ENCODE measurements around the gene NUDCD3.

NUDCD3 gene

DNA sequence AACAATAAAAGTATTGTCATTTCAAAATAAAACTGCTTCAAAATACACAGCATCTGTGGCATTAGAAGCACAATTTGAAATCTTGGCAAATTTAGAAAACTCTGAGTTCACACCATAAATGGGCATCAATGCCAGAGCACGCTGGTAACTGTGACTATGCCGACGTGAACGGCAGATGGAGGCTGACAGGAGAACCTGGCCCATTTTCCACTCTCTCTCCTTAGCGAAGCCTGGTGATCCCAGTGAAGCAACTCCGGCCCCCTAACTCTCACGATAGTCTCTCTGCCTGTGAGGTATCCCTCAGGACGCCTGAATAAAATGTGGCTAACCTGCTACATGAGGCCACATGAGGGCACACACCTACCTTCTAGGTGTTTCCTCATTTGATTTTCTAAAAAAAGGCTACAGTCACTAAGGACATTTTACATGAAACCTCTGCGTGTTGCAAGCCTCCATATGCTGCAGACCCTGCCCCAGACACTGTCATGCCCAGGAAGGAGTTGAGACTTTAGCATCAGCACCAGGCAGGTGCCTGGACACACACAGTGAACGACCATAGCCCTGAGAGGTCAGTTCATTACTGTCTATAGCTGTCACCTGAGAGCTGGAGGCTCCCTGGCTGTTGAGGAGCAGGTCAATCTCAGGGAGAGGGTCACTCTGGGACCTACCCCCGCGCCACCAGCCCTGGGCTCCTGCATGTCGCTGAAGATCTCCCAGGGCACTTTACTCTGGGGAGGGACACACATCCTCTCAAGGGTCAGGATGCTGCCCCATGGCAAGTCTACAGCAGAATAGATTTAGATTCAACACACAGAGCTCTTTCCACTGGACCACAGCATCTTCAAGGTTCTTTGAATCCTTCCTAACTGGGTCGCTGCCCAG, 102.1 kb downstream of the NUDCD3 start:
- ATAC-seq, result no peak
- TF ChIP-seq POU6F1 (CRISPR knock-in tag; IDR thresholded peaks at IDR 0.05; ENCODE audit: borderline replicate concordance, low read depth) (no peak), ZFP30 (CRISPR knock-in tag; IDR thresholded peaks at IDR 0.05) (no peak), ZFP3 (CRISPR knock-in tag; IDR thresholded peaks at IDR 0.05) (no peak), CSDC2 (CRISPR knock-in tag; IDR thresholded peaks at IDR 0.05) (no peak), RARB (CRISPR knock-in tag; IDR thresholded peaks at IDR 0.05) (no peak), GLIS3 (CRISPR knock-in tag; IDR thresholded peaks at IDR 0.05) (no peak), TCF4 (CRISPR knock-in tag; IDR thresholded peaks at IDR 0.05; ENCODE audit: borderline replicate concordance) (no peak), ZNF565 (CRISPR knock-in tag; conservative IDR thresholded peaks at IDR 0.05; ENCODE audit: low read depth) (no peak), ARNTL (CRISPR knock-in tag; IDR thresholded peaks at IDR 0.05; ENCODE audit: borderline replicate concordance, low read depth) (no peak)
- TF ChIP-seq, protein P1, sequence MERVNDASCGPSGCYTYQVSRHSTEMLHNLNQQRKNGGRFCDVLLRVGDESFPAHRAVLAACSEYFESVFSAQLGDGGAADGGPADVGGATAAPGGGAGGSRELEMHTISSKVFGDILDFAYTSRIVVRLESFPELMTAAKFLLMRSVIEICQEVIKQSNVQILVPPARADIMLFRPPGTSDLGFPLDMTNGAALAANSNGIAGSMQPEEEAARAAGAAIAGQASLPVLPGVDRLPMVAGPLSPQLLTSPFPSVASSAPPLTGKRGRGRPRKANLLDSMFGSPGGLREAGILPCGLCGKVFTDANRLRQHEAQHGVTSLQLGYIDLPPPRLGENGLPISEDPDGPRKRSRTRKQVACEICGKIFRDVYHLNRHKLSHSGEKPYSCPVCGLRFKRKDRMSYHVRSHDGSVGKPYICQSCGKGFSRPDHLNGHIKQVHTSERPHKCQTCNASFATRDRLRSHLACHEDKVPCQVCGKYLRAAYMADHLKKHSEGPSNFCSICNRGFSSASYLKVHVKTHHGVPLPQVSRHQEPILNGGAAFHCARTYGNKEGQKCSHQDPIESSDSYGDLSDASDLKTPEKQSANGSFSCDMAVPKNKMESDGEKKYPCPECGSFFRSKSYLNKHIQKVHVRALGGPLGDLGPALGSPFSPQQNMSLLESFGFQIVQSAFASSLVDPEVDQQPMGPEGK (CRISPR knock-in tag; IDR thresholded peaks at IDR 0.05; ENCODE audit: borderline replicate concordance), result no peak

- ATAC-seq, result no peak
- TF ChIP-seq TCF4 (CRISPR knock-in tag; IDR thresholded peaks at IDR 0.05; ENCODE audit: borderline replicate concordance) (no peak), ISL1 (CRISPR knock-in tag; IDR thresholded peaks at IDR 0.05) (no peak), ZNF565 (CRISPR knock-in tag; conservative IDR thresholded peaks at IDR 0.05; ENCODE audit: low read depth) (no peak), ZC3H10 (CRISPR knock-in tag; IDR thresholded peaks at IDR 0.05) (no peak), GLIS3 (CRISPR knock-in tag; IDR thresholded peaks at IDR 0.05) (no peak), ZFP3 (CRISPR knock-in tag; IDR thresholded peaks at IDR 0.05) (no peak), TOX (CRISPR knock-in tag; IDR thresholded peaks at IDR 0.05; ENCODE audit: borderline replicate concordance) (no peak), SNAI2 (CRISPR knock-in tag; IDR thresholded peaks at IDR 0.05) (no peak), CSDC2 (CRISPR knock-in tag; IDR thresholded peaks at IDR 0.05) (no peak), ZNF70 (CRISPR knock-in tag; IDR thresholded peaks at IDR 0.05) (no peak), RARB (CRISPR knock-in tag; IDR thresholded peaks at IDR 0.05) (no peak), ZNF8 (CRISPR knock-in tag; IDR thresholded peaks at IDR 0.05) (no peak), BACH2 (CRISPR knock-in tag; IDR thresholded peaks at IDR 0.05; ENCODE audit: borderline replicate concordance) (no peak)
- TF ChIP-seq, protein P2, sequence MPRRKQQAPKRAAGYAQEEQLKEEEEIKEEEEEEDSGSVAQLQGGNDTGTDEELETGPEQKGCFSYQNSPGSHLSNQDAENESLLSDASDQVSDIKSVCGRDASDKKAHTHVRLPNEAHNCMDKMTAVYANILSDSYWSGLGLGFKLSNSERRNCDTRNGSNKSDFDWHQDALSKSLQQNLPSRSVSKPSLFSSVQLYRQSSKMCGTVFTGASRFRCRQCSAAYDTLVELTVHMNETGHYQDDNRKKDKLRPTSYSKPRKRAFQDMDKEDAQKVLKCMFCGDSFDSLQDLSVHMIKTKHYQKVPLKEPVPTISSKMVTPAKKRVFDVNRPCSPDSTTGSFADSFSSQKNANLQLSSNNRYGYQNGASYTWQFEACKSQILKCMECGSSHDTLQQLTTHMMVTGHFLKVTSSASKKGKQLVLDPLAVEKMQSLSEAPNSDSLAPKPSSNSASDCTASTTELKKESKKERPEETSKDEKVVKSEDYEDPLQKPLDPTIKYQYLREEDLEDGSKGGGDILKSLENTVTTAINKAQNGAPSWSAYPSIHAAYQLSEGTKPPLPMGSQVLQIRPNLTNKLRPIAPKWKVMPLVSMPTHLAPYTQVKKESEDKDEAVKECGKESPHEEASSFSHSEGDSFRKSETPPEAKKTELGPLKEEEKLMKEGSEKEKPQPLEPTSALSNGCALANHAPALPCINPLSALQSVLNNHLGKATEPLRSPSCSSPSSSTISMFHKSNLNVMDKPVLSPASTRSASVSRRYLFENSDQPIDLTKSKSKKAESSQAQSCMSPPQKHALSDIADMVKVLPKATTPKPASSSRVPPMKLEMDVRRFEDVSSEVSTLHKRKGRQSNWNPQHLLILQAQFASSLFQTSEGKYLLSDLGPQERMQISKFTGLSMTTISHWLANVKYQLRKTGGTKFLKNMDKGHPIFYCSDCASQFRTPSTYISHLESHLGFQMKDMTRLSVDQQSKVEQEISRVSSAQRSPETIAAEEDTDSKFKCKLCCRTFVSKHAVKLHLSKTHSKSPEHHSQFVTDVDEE (CRISPR knock-in tag; IDR thresholded peaks at IDR 0.05), result no peak
- TF ChIP-seq, protein P1 (CRISPR knock-in tag; IDR thresholded peaks at IDR 0.05; ENCODE audit: borderline replicate concordance), result no peak
Measured at GRCh38 chr7:44387389-44387788, 103.1 kb downstream of the NUDCD3 start.

DNA sequence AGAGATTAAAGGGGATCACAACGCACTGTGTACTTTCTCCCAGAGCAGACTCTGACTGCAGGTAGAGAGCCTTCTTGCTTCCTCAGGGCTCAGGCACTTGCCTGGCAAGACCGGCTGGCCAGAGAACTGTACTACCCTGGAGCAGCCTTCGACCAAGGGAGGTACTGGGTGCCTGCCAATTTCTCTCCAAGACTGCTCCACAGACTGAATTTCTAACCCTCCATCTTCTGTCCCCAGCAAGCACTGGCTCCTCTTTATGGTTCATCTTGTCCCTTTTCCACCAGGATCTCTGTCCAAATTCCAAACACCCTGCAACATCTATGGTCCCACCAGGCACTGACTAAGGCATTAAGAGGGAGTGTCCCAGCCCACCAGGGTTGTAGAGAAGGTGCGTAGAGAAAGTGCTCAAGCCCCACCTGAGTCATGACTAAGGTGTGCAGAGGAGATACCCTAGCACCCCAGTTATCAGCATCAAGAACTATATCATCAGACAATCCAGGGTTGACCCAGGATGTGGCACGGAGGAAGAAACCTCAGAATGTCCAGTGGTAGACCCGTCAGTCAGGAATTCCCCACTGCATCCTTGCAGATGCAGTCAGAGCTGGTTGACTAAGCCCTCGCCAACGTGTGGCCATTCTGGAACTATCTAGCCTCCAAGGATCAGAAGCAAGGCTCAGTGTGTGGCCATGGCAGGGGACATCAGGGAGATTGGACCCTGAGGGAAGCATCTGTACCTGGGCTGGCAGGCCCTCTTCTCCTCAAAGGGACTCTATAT, 104.1 kb downstream of the NUDCD3 start:
- no peak for ATAC-seq
- TF ChIP-seq RARB (CRISPR knock-in tag; IDR thresholded peaks at IDR 0.05) (no peak), OSR1 (CRISPR knock-in tag; IDR thresholded peaks at IDR 0.05) (no peak), GLIS3 (CRISPR knock-in tag; IDR thresholded peaks at IDR 0.05) (no peak), ZC3H10 (CRISPR knock-in tag; IDR thresholded peaks at IDR 0.05) (no peak), ZFP3 (CRISPR knock-in tag; IDR thresholded peaks at IDR 0.05) (no peak), ZFP30 (CRISPR knock-in tag; IDR thresholded peaks at IDR 0.05) (no peak), POU6F1 (CRISPR knock-in tag; IDR thresholded peaks at IDR 0.05; ENCODE audit: borderline replicate concordance, low read depth) (no peak), TOX (CRISPR knock-in tag; IDR thresholded peaks at IDR 0.05; ENCODE audit: borderline replicate concordance) (no peak), ZNF70 (CRISPR knock-in tag; IDR thresholded peaks at IDR 0.05) (no peak), BACH2 (CRISPR knock-in tag; IDR thresholded peaks at IDR 0.05; ENCODE audit: borderline replicate concordance) (no peak), ISL1 (CRISPR knock-in tag; IDR thresholded peaks at IDR 0.05) (no peak)
- TF ChIP-seq, protein P3, sequence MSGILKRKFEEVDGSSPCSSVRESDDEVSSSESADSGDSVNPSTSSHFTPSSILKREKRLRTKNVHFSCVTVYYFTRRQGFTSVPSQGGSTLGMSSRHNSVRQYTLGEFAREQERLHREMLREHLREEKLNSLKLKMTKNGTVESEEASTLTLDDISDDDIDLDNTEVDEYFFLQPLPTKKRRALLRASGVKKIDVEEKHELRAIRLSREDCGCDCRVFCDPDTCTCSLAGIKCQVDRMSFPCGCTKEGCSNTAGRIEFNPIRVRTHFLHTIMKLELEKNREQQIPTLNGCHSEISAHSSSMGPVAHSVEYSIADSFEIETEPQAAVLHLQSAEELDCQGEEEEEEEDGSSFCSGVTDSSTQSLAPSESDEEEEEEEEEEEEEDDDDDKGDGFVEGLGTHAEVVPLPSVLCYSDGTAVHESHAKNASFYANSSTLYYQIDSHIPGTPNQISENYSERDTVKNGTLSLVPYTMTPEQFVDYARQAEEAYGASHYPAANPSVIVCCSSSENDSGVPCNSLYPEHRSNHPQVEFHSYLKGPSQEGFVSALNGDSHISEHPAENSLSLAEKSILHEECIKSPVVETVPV (CRISPR knock-in tag; IDR thresholded peaks at IDR 0.05), result no peak
- TF ChIP-seq, protein P1 (CRISPR knock-in tag; IDR thresholded peaks at IDR 0.05; ENCODE audit: borderline replicate concordance), result no peak

All from SK-N-SH treated with all-trans-retinoic acid at 6 μM for 48 hours (cell line).